ENCODE measurements around the gene PPIA.

DNA sequence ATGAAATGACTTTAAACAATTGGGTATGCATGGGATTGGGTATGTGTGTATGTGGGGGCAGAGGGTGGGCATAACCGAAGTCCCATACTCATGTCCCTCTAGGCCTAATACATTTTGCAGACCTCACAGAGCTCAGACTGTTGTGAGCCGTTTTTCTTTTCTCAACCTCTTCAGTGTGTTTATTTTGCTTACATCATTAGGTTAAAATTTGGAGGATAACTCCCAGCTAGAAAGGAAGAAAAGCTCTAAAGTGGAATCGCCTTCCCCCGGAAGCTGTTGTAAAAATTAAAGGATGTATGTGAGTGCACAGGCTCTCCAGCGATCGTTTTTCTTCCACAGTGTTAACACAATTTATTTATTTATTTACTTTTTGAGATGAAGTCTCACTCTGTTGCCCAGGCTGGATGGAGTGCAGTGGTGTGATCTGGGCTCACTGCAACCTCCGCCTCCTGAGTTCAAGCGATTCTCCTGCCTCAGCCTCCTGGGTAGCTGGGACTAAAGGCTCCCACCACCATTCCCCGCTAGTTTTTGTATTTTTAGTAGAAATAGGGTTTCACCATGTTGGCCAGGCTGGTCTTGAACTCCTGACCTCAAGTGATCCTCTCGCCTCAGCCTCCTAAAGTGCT lies 52.9 kb downstream of the PPIA start:
- TF ChIP-seq POLR2A (IDR thresholded peaks at IDR 0.05; ENCODE audit: low read depth, low read length) (no peak), PAX5 (IDR thresholded peaks at IDR 0.05; ENCODE audit: insufficient read depth, low read length, severe bottlenecking) (no peak), POLR2AphosphoS5 (IDR thresholded peaks at IDR 0.05; ENCODE audit: low read depth, low read length) (no peak)
